M059J (cell line): Measurements from ENCODE around the gene ZBTB43. TPM values are rescaled to one million over a fixed set of nuclear protein-coding genes. Genes with fewer than 3 reads are reported as not detected.
A peak's percentile ranks its signal among the peaks of the same experiment; 100 is the strongest.

Experiments
- DNase-seq: peaks from one replicate; pipeline ENCODE4 v3.0.0-alpha.2; 2012; ENCODE audit warnings: low read depth
- total RNA-seq: library from RNA; depleted of rRNA; stranded (reverse); fragments of >200 nt; shearing (Covaris generic); gene quantifications from 2 replicates; pipeline ENCODE4 v1.2.3, GENCODE V29; 2014

Gene ZBTB43
- total RNA-seq, 1 experiment from 2014 or later = 9.3 TPM

DNA sequence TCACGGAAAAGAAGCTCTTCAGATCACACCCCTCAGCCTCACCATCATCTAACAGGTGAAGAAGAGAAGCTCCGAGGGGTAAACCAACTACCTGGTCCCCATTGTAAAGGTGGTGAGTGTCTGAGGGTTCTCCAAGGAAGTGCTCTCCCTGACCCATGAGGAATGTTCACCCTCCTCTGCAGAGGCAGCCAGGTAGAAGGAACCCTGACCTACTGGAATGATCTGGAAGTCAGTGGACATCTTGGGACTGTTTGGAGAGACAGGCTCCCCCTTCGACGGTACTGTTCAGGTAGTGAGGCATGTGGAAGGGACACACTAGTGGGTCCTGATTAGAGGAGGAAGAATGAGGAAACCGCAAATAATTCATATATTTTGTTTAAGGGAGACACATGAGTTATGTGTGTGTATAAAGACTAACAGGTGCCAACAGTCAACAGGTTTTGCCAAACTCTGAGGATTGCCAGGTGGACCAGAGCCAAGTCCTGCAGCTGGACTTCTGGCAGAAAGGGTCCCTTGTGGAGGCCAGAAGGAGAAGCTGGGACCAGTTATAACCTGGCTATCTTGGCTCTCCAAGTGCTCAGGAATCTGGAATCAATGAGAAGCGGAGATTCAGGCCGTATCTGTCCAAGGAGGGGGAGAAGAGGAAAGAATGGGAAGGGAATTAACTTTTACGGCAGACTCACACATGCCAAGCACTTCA, 52.6 kb downstream of the ZBTB43 start:
- DNase-seq = no peak

- no peak for DNase-seq
Measured at GRCh38 chr9:126859111-126859510, 54.3 kb downstream of the ZBTB43 start.

DNA sequence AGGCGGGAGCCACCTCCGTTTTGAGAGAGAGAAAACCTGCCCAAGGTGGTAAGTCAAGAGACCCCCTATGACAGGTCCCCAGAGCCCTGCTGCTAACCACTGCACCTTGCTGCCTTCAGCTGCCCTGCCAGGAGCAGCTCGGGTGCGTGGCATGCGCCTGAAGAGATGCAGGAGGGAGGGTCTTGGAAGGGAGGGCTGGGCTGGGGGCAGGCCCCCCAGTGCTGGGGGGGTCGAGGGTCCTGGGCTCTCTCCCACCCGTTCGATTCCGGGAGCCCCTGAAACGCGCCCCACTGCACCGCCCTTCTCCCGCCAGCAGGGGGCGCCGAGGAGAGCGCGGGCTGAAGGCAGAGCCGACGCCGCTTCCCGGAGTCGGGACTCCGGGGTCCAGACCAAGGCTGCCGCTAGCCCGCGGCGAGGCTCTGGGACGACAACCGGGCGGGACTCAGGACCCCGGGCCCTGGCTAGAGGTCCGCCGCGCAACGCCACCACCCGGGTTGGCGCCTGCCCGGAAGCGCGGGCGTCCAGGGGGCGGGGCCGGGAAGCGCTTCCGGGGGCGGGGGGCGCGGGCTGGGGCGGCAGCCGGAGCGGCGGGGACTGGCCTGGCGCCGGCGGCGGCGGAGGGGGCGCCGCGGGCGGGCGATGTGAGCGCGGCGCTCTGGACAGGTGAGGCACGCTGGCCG, 55.4 kb downstream of the ZBTB43 start, which contains the start of gene ZBTB34:
ZBTB34 (plus strand) TSS at position 563 of the 680 bp plus-strand sequence. CDS start 18,761 bp downstream, outside the sequence.
- DNase-seq = peak; percentile 48

GRCh38 chr9:126860757-126861466, 56.1 kb downstream of the ZBTB43 start:
- peak; percentile 38 for DNase-seq

- DNase-seq = no peak
Measured at GRCh38 chr9:126861707-126862103, 56.9 kb downstream of the ZBTB43 start.

GRCh38 chr9:126862104-126862761, 57.4 kb downstream of the ZBTB43 start:
- no peak for DNase-seq

- no peak for DNase-seq
Measured at GRCh38 chr9:126864771-126865170, 59.9 kb downstream of the ZBTB43 start.

DNA sequence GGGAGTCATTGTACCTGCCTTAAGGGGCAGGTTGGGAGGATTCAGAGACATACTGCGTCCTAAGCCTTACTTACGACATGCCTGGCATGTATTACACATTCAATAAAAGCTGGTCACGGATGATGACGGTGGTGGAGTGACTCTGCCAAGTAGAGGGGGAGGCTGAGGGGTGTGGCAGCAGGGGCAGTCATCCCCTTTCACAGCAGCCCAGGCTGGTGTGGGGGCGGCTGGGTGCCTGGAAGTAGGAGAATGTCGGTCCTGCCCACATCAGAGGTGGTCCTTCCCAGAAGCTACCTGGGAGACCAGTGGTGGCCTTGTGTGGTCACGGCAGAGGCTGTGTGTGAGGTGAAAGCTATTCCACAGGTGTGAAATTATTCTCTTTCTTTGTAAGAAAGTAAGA, 64.5 kb downstream of the ZBTB43 start:
- no peak for DNase-seq

- no peak for DNase-seq
Measured at GRCh38 chr9:126872516-126872915, 67.7 kb downstream of the ZBTB43 start.

DNA sequence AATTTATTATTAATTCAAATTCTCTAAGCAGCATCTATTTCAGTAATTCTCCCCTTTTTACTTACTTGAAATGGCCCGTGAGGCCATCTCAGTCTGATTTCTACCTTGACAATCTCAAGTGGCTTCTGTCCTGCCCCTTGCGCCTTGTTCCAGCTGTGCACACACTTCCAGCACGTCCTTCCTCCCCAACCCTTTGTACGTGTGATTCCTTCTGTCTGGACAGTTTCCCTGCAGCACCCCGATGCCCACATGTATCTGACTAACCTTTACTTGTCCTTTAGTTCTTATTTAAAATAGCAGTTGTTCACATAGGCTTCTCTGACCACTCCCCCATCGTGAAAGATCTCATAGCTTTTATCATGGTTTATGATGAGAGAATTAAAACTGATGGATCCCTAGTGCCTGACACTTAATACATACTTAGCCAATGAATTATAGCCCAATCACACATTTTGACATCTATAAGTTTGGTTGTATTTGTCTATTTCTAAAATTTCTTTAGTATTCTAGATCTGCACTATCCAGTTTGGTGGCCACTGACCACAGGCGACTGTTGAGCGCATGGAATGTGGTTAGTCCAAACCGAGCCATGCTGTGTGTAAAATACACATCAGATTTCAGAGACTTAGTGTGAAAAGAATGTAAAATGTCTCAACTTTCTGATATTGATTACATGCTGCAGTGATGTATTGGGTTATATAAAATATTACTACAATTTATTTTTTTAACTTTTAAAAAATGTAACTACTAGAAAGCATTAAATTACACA, 69.9 kb downstream of the ZBTB43 start:
- peak; percentile 9 for DNase-seq

- DNase-seq = peak; percentile 7
Measured at GRCh38 chr9:126875756-126876510, 71.1 kb downstream of the ZBTB43 start.

DNA sequence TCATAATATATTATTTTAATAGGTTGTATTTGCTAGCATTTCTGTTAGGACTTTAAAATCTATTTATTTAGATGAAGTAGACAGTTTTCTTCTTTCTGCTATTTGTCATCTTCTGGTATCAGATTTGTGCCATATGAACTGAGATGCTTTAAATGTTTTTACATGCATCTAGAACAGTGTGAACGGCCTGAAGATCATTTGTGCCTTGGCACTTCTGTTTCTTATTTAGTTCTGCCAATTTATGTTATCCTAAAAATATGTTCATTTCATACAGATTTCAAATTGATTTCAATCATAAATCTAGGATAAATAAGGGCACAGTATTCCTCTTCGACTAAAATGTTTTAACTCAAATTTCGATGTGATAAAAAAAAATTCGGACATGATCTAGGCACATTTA, 71.7 kb downstream of the ZBTB43 start:
- DNase-seq = no peak

DNA sequence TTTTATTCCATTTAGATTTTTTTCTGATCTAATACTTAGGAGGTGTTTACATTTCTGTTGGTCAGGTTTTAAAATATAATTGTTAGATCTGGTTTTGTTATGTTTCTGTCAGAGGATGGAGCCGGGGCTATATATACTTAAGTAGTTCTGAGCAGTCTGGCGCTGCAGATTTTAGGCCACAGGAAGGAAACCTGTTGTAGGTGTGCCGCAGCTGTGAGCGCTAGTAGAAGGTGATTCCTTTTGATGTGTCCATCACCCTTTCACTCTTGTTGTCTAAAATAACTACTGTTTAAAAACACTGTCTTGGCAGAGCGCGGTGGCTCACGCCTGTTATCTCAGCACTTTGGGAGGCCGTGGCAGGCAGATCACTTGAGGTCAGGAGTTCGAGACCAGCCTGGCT, 72.6 kb downstream of the ZBTB43 start:
- DNase-seq = no peak

GRCh38 chr9:126879288-126879687, 74.4 kb downstream of the ZBTB43 start:
- DNase-seq = no peak

GRCh38 chr9:126880226-126880946, 75.5 kb downstream of the ZBTB43 start:
- DNase-seq = no peak

DNA sequence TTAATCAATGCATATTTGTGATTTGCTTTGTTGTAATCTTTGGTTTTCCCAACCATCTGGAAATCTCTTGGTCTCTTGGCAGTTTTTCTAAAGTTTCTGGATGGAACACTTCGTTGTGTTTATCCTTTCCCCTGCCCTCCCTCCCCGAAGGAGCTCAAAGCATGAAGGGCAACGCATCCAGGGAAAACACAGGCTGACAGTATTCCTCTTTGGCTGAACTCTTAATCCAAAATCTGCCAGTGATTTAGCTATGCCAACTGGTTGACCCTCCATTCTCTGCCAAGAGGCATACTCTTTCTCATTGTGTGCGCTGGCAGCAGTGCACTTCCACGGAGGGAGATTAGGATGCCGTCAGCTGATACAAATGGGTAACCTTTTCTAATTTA, 76.1 kb downstream of the ZBTB43 start:
- no peak for DNase-seq

- no peak for DNase-seq
Measured at GRCh38 chr9:126882746-126883145, 77.9 kb downstream of the ZBTB43 start.

- no peak for DNase-seq
Measured at GRCh38 chr9:126883636-126884035, 78.8 kb downstream of the ZBTB43 start.

DNA sequence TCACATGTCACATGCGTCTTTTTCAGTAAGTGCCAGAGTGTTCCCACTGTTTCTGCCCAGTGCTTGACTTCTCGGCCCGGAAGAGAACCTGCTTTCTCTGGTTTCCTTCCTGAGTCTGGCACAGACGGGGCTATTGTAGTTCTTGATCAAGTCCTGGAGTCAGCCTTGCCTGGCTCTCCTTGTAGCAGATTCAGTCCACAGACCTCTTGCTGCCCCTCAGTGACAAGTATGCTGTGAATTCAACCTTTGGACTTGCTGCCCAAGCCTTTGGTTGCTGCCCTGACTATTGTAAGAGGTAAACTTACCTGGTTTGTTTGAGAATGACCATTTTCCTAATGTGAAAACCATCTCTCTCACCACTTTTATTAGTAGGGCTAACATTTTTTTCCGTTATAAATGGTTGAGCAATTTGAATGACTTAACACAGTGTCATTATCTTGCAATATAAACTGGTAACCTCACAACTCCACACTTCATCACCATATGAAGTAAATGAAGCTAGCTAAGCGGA, 80.3 kb downstream of the ZBTB43 start:
- DNase-seq = no peak
